Endothelial cell of hepatic sinusoid (primary cell): ENCODE data around the gene SLC39A8.
"Not testable (repeated sequence)": the region's sequence is repeated elsewhere in the genome, so short reads cannot be mapped to it uniquely, and the experiment has no call there.

ENCODE experiments used
- in situ Hi-C: cut with HindIII; loops from 2 replicates; pipeline ENCODE4 v1.10.0; 2017; ENCODE audit warnings: low sequenced_read_pairs

The SLC39A8 gene

DNA sequence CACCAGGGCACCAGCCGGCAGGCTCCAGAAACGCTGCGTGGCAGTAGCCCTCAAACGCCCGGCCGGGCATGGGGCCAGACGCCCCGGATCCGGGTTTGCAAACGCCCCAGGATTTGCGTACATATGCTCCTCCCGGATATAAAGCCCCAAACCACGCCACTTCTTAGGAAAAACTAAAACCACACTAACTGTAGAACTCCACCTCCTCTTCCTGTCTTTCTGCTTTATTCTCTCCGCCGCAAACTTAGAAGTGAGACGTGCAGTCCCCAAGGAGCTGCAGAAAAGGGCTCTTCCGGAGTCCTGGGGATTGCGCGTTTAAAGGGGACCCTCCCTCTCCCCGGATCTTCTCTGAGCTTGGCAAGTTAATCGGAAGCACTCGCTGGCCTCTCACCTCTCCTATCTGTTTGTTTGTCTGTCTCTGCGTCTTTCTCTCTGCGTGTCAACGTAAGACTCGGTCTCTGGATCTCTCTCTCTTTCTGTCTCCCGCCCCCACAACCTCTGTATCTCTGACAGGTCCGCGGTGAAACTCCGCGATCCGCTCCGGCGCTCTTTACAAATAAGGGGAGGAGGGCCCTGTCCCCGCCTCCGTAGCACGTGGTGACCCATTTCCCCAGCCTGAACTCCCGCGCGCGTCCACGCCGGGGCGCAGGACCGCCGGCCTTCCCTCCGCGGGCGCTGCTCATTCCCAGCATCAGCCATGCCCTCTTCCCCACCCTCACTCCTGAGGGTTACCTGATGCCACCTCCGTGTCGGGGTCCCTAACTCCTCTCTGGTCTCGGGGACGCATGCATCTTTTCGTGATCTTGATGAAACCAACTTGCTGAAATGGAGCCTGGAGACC is at the start of gene SLC39A8:
Gene SLC39A8, minus strand, starts transcription at position 529 of the 841 bp plus-strand sequence. CDS start 820 bp downstream, outside the sequence.
- in situ Hi-C loops: no loop called here

DNA sequence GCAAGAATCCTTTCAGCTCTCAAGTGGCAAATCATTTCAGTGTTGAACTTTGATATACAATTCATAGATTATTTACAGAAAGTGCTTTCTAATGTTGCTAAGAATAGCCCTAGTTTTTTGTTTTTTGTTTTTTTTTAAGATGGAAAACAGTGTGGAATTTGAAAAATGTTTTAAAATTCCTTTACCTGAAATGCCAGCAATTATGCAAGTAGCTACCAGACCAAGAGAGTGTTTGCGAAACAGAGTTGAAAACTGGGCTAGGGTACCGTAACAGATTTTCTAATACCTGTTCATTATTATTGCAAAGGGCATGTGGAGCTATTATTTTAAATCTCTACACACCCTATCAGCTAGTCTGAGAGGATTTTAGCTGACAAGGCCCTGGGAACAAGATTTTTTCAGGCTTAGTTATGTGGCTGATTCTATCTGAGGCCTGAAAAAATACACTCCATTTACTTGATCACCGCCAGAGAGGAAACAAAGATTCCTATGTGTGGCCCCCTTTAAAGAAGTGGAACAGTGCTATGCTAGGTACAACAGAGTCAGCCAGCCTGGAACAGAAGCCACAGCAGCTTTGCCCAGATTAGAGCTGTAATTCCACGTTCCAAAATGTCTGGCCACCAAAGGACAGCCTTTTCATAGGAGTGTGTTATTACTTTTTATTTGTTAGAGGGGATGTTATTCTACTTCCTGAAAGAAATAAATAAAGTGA is 46.9 kb upstream of the SLC39A8 start:
- in situ Hi-C loops: no loop called here

GRCh38 chr4:102390438-102390837 is 45.2 kb upstream of the SLC39A8 start:
- in situ Hi-C loops: no loop called here

GRCh38 chr4:102388611-102389010 is 43.3 kb upstream of the SLC39A8 start:
- in situ Hi-C loops: no loop called here

- in situ Hi-C loops: no loop called here
Observed at GRCh38 chr4:102387552-102388150, 42.4 kb upstream of the SLC39A8 start.

DNA sequence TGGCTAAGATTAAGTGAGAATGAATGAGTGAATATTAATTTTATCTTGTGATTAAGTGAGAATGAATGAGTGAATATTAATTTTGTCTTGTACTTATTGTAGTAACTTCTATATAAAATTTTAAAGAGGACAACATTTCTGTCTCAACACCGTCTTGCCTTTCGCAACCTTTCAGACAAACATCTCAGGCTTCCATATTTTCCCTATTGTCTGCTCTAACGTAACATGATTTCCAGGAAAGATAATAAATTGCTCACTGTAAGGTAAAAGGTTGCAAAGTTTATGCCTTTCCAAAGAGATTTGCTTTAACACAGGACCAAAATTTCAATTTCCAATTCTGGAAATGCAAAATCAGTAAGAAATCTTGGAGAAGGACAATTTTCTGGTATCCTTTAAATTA is 41.7 kb upstream of the SLC39A8 start:
- in situ Hi-C loops: no loop called here

DNA sequence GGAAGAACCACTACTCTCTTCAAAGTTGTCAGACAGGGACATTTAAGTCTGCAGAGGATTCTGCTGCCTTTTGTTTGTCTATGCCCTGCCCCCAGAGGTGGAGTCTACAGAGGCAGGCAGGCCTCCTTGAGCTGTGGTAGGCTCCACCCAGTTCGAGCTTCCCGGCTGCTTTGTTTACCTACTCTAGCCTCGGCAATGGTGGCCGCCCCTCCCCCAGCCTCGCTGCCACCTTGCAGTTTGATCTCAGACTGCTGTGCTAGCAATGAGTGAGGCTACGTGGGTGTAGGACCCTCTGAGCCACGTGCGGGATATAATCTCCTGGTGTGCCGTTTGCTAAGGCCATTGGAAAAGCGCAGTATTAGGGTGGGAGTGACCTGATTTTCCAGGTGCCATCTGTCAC is 35.0 kb upstream of the SLC39A8 start:
- in situ Hi-C loops: not testable (repeated sequence)

GRCh38 chr4:102362922-102363432 is 17.7 kb upstream of the SLC39A8 start:
- in situ Hi-C loops: no loop called here

- in situ Hi-C loops: no loop called here
Observed at GRCh38 chr4:102358128-102358527, 12.8 kb upstream of the SLC39A8 start.

DNA sequence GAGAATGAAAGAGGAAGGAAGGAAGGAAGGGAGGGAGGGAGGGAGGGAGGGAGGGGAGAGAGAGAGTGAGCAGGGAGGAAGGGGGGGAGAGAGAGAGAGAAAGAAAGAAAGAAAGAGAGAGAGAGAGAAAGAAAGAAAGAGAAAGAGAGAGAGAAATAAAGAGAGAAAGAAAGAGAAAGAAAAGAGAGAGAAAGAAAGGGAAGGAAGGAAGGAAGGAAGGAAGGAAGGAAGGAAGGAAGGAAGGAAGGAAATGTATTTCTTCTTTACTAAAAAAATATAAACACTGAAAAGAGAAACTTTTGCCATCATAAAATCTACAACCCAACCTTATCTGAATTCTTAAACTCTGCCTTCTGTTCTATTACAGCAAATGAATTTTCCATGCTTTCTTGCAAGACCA is 12.4 kb upstream of the SLC39A8 start:
- in situ Hi-C loops: not testable (repeated sequence)

GRCh38 chr4:102356562-102357202 is 11.4 kb upstream of the SLC39A8 start:
- in situ Hi-C loops: no loop called here

- in situ Hi-C loops: no loop called here
Observed at GRCh38 chr4:102355748-102356147, 10.5 kb upstream of the SLC39A8 start.

DNA sequence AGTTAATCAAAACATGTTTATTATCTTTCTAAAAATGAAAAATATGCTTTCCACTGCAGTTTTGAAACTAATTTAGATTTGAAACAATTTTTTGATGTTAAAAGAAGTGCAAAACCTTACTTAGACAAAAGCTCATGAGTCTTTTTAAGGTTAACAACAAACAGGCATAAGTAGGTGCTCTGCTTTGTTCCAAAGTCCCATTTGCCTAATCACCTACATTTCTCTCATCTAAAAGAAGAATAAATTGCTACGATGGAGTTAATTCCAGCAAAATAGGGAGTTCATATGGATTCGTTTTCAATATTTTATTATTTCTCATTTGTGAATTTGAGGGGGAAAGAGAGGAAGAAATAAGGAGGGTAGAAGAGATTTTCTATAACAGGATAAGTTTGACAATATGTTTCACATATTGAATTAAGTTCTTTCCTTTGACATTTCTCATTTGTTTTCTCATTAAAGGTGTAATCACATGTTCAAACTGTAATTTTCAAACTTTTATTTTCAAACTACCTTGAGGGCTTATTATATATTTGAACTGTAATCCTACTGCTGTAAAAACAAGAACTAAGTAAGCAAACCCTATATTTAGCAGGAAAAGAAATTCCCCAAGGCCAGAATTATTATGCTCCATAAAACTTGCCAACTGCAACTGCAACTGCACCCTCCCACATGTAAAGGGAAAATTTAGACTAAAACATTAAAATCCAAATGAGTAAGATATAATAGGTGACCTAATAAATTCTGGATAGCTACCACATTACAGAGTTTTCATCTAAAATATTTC is 9.6 kb upstream of the SLC39A8 start:
- in situ Hi-C loops: no loop called here

GRCh38 chr4:102352781-102353180 is 7.5 kb upstream of the SLC39A8 start:
- in situ Hi-C loops: no loop called here

DNA sequence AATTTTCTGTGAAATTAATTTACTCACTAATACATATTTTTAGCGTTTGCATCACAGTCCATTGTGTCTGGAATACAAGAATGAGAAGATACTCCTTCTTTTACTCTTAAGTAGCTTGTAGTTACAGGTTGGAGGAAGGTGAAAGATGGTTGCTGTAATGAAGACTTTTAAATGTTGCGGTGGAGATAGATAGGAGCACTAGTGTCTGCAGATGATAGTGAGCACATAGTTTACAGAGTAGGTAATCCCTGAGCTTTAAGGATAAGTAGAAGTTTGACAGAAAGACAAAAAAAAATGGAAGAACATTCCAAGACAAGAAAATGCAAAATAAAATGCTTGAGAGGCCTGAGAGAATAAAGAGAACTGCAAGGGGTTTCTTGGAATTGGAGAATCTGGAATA is 5.4 kb upstream of the SLC39A8 start:
- in situ Hi-C loops: no loop called here

DNA sequence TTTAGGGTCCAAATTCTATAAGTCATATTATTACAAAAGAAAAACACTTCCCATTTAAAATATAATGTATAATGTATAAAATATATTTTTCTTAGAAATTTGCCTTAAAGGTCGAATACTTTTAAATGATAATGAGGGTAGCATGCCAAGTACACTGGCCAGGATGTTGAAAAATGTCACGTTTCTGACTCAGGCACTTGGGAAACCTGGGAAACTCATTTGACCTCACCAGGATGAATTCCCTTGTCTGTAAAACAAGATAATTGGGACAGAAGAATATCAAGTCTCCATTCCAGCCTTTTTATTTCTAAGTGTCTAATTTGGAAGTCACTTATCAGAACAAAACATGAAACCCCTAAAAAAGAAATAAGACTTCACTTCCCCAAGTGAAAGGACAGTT is 3.4 kb upstream of the SLC39A8 start:
- in situ Hi-C loops: no loop called here

- in situ Hi-C loops: no loop called here
Observed at GRCh38 chr4:102345795-102346100, 466 bp upstream of the SLC39A8 start.

DNA sequence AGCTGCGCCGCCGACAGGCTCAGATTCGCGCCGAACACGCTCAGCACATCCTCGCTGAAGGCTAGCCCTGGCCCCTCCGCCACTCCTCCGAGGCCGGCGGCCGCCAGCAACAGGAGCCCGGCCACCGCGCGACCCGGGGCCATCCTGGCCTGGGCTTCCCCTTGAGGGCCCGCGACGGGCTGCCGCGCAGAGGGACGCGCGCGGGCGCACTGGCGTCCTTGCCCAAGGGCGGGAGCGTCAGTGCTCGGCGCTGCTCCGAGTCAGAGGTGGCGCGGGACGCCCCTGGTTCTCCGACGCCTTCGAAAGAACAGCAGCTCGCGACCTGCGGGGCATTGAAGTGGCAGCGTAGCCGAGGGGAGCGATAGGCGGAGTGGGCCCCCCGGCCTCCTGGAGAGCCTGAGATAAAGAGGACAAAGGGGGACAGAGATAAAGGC is 745 bp downstream of the SLC39A8 start:
- in situ Hi-C loops: no loop called here

DNA sequence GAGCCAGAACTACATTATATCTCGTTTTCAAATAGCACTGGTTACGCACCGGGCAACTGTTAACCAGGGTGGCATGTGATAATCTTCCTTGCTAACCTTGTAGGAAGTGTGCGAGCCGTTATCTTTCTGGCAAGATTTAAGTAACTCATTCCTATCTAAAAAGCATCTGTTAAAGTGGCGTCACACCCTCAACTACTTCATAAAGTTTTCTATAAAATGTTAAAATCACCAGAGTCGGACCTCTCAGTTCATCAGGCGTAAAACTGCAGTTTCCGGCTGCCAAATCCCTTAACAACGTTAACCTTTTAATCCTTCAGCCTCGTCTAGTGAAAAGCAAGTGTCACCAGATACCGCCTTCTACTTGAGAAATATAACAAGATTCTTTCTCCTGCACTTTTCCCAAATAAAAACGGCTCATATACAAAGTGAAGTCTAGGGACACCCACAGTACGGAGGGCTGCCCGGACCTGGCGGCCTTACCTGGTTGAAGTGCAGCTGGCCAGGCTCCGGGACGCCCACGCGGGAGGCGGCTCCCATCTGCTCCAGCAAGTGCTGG is 1.2 kb downstream of the SLC39A8 start:
- in situ Hi-C loops: no loop called here

- in situ Hi-C loops: no loop called here
Observed at GRCh38 chr4:102342404-102343074, 2.7 kb downstream of the SLC39A8 start.
